HCT116 (cell line): ENCODE measurements around the gene FOXP1. TPM values are rescaled to one million over a fixed set of nuclear protein-coding genes. Genes with fewer than 3 reads are reported as not detected.

Experiments used
- ATAC-seq: fragments of 200-7000 bp; cut with Tn5 transposase; 2 replicates; pipeline ENCODE4 v1.9.1; 2020; ENCODE audit warnings: mild to moderate bottlenecking, moderate library complexity
- BruUV-seq: library from RNA; stranded (reverse); fragments of 400-500 nt; replicated peaks from 2 replicates; lab custom pipeline; 2021; lab: Mats Ljungman, UMichigan
- CTCF ChIA-PET: fragments of 300-600 bp; sonication (Branson Sonifier 250); formaldehyde crosslinking; loops from one replicate; lab custom pipeline; 2021; ENCODE audit warnings: antibody characterized with exemption; lab: Charles Lee
- POLR2A ChIA-PET: fragments of 300-600, 350-600 bp; sonication (Branson Sonifier 250); formaldehyde crosslinking; loops from one replicate; lab custom pipeline; 2021; ENCODE audit warnings: antibody characterized with exemption; lab: Charles Lee
- RAD21 ChIA-PET, 2 experiments: fragments of 300-600 bp; sonication (Branson Sonifier 250); formaldehyde crosslinking; loops; one replicate each; lab custom pipeline; 2023; ENCODE audit warnings: low total read pairs in 2 of 2; ENCODE audit not compliant: uncharacterized antibody in 2 of 2, unreplicated experiment in 2 of 2, low non-redundant PET in 1 of 2; lab: Charles Lee
- DNase-seq: peaks from one replicate; pipeline ENCODE4 v3.0.0-alpha.2; 2010; ENCODE audit warnings: low read depth, low spot score
- H2AFZ ChIP-seq: fragments of 200-600 bp; shearing (Covaris generic), sonication (generic); 2 replicates; pipeline ENCODE4 v1.6.1; 2017; ENCODE audit warnings: low read depth, mixed run types, mixed read lengths, antibody characterized with exemption, low read length; ENCODE audit not compliant: poor library complexity, severe bottlenecking
- H3K27ac ChIP-seq: 2 replicates; pipeline ENCODE4 v1.5.1; 2012; ENCODE audit warnings: low read depth, low read length
- H3K27me3 ChIP-seq: fragments of 200-600 bp; sonication (generic); 2 replicates; pipeline ENCODE4 v1.6.1; 2016; ENCODE audit warnings: mixed run types, low read length, mixed read lengths; ENCODE audit not compliant: insufficient read depth
- H3K36me3 ChIP-seq, 2 experiments: fragments of 200-500 bp in 1 of 2; fragments of 200-600 bp in 1 of 2; sonication (Bioruptor generic) in 1 of 2; sonication (generic) in 1 of 2; 2 replicates each; pipeline versions ENCODE4 v1.5.1 to v1.6.1; 2014 to 2016; ENCODE audit warnings: low read length in 2 of 2, inconsistent platforms in 1 of 2, mixed read lengths in 1 of 2, mixed run types in 1 of 2; ENCODE audit not compliant: insufficient read depth in 2 of 2, control insufficient read depth in 1 of 2
- H3K4me1 ChIP-seq, 2 experiments: fragments of 200-600 bp in 1 of 2; sonication (generic) in 1 of 2; 2 replicates each; pipeline versions ENCODE4 v1.5.1 to v1.6.1; 2012 to 2017; ENCODE audit warnings: low read length in 2 of 2, inconsistent platforms in 1 of 2, mild to moderate bottlenecking in 1 of 2, mixed read lengths in 1 of 2, mixed run types in 1 of 2, moderate library complexity in 1 of 2; ENCODE audit not compliant: insufficient read depth in 2 of 2, control insufficient read depth in 1 of 2
- H3K4me2 ChIP-seq: fragments of 200-600 bp; sonication (generic); 2 replicates; pipeline ENCODE4 v1.6.1; 2017; ENCODE audit warnings: mixed run types, low read length, mixed read lengths
- H3K4me3 ChIP-seq, 2 experiments: fragments of 200-600 bp in 1 of 2; sonication (generic) in 1 of 2; replicated peaks in 1 of 2; 2 replicates each; pipeline ENCODE4 v1.5.1; 2011 to 2016; ENCODE audit warnings: low read length in 2 of 2, control low read depth in 1 of 2, low read depth in 1 of 2, mild to moderate bottlenecking in 1 of 2, mixed read lengths in 1 of 2, mixed run types in 1 of 2
- H3K79me2 ChIP-seq: fragments of 200-600 bp; sonication (generic); 2 replicates; pipeline ENCODE4 v1.6.1; 2017; ENCODE audit warnings: mild to moderate bottlenecking, mixed run types, low read length, moderate library complexity, mixed read lengths; ENCODE audit not compliant: insufficient read depth
- H3K9ac ChIP-seq: fragments of 200-600 bp; sonication (generic); 2 replicates; pipeline ENCODE4 v1.6.1; 2016; ENCODE audit warnings: low read length, mixed read lengths
- H3K9me2 ChIP-seq: fragments of 200-600 bp; sonication (generic), shearing (Covaris generic); 2 replicates; pipeline ENCODE4 v1.6.1; 2017; ENCODE audit warnings: mixed run types, mild to moderate bottlenecking, moderate library complexity; ENCODE audit not compliant: insufficient read depth
- H3K9me3 ChIP-seq, 2 experiments: fragments of 200-500 bp in 1 of 2; fragments of 200-600 bp in 1 of 2; sonication (Bioruptor generic) in 1 of 2; sonication (generic) in 1 of 2; 2 replicates each; pipeline ENCODE4 v1.6.1; 2014 to 2017; ENCODE audit warnings: low read length in 2 of 2, mixed read lengths in 2 of 2, inconsistent platforms in 1 of 2, low read depth in 1 of 2, mild to moderate bottlenecking in 1 of 2, mixed run types in 1 of 2, moderate library complexity in 1 of 2; ENCODE audit not compliant: control insufficient read depth in 1 of 2, insufficient read depth in 1 of 2
- H4K20me1 ChIP-seq: fragments of 200-600 bp; sonication (generic), shearing (Covaris generic); 2 replicates; pipeline ENCODE4 v1.6.1; 2017; ENCODE audit warnings: mixed run types, mild to moderate bottlenecking, moderate library complexity; ENCODE audit not compliant: insufficient read depth
- EZH2phosphoT487 ChIP-seq: fragments of 200-600 bp; IDR thresholded peaks from 2 replicates; pipeline ENCODE4 v1.6.1; 2018; ENCODE audit warnings: antibody characterized with exemption, borderline replicate concordance
- FOSL1 ChIP-seq: IDR thresholded peaks from 2 replicates; pipeline ENCODE4 v1.6.1; 2012; ENCODE audit warnings: low read depth
- POLR2AphosphoS5 ChIP-seq: IDR thresholded peaks from 2 replicates; pipeline ENCODE4 v1.6.1; 2011; ENCODE audit warnings: mild to moderate bottlenecking, low read depth, low read length, moderate library complexity
- REST ChIP-seq: IDR thresholded peaks from 2 replicates; pipeline ENCODE4 v1.6.1; 2012; ENCODE audit warnings: low read depth
- SIN3A ChIP-seq: IDR thresholded peaks from 2 replicates; pipeline ENCODE4 v1.6.1; 2012; ENCODE audit warnings: low read depth
- SP1 ChIP-seq: IDR thresholded peaks from 2 replicates; pipeline ENCODE4 v1.6.1; 2012; ENCODE audit warnings: low read depth
- SRF ChIP-seq: IDR thresholded peaks from 2 replicates; pipeline ENCODE4 v1.6.1; 2012; ENCODE audit warnings: low read depth
- intact Hi-C: fragments of 100-400 bp; cut with micrococcal nuclease; formaldehyde crosslinking; loops from 2 replicates; pipeline ENCODE4 v1.10.0; 2022
- total RNA-seq: library from RNA; stranded (reverse); gene quantifications from one replicate; pipeline ENCODE4 v1.2.1, GENCODE V29; 2021; ENCODE audit not compliant: unreplicated experiment

The FOXP1 gene
- total RNA-seq, 1 experiment from 2014 or later: 11.4 TPM

DNA sequence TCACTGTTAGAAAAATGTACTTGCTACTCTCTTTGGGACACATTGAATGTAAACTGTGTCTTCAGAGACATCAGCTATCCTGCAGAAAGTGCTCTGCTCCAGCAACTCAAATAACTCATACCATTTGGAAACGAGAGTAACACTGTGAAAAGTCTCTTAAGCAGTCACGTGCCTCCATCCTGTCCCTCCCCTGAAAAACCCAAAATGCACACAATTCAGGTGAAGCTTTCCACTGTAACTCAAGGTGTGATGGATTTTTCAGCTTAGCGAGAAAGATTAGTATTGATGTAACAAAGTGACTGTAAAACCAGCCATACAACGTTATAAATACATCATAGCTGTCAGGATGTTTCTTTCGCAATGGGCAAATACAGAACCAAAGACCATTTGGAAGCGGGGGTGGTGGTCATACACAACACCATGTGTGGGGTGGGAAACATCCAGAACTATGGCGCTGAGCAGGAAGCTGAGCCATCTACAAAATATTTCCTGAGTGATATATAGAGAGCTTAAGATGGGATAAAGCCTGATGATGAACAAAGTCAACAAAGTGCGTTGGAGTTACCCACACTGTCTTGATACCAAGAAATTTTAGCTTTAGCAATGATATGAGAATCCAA is 332.3 kb downstream of the FOXP1 start:
- intact Hi-C loops: no loop called here
- Histone ChIP-seq H3K4me1 (no peaks in the 10 kb centered on the region), H3K27me3 (no peaks in the 10 kb centered on the region), H3K36me3 (no peaks in the 10 kb centered on the region), H3K4me2 (no peak overlapping the region), H4K20me1 (no peaks in the 10 kb centered on the region), H3K27ac (no peak overlapping the region), H3K9me2 (no peaks in the 10 kb centered on the region), H3K9me3 (no peaks in the 10 kb centered on the region), H3K9ac (no peak overlapping the region), H2AFZ (no peak overlapping the region), H3K79me2 (no peaks in the 10 kb centered on the region), H3K4me3 (no peak overlapping the region)
- no TSS peak for BruUV-seq
- POLR2A ChIA-PET: no interaction called here
- CTCF ChIA-PET: no interaction called here
- DNase-seq: no peak
- RAD21 ChIA-PET: no interaction called here
- TF ChIP-seq POLR2AphosphoS5 (no peak), SP1 (no peak), EZH2phosphoT487 (no peak), FOSL1 (no peak), SIN3A (no peak)
- no peak for ATAC-seq

DNA sequence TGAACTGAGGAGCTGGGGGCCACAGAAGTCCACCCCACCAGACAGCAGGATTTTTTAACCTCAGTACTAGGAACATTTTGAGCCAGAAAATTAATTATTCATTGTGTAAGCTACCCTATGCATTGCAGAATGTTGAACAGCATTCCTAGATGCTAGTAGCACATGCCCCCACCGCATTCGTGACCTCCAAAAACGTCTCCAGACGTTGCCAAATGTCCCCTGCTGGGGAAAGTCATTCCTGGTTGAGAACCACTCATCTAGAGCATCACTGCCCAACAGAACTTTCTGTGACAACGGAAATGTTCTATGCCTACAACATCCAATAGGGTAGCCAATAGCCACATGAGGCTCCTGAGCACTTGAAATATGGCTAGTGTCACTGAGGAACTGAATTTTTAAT is 333.5 kb downstream of the FOXP1 start:
- Histone ChIP-seq H4K20me1 (no peaks in the 10 kb centered on the region), H3K27me3 (no peaks in the 10 kb centered on the region), H3K27ac (no peak overlapping the region), H3K4me2 (no peak overlapping the region), H2AFZ (no peak overlapping the region), H3K4me3 (no peak overlapping the region), H3K9ac (no peak overlapping the region), H3K9me2 (no peaks in the 10 kb centered on the region), H3K9me3 (no peaks in the 10 kb centered on the region), H3K36me3 (no peaks in the 10 kb centered on the region), H3K79me2 (no peaks in the 10 kb centered on the region), H3K4me1 (no peaks in the 10 kb centered on the region)
- intact Hi-C loops: no loop called here
- no TSS peak for BruUV-seq
- CTCF ChIA-PET: no interaction called here
- no peak for TF ChIP-seq SP1
- no peak for TF ChIP-seq REST
- TF ChIP-seq SRF: no peak
- ATAC-seq: no peak
- DNase-seq: no peak
- POLR2A ChIA-PET: no interaction called here
- RAD21 ChIA-PET: no interaction called here
